Caco-2 (cell line): ENCODE data around the gene EBF4. TPM values are rescaled to one million over a fixed set of nuclear protein-coding genes. Genes with fewer than 3 reads are reported as not detected.

Experiments
- BruUV-seq: library from RNA; stranded (reverse); fragments of 400-500 nt; replicated peaks from 2 replicates; lab custom pipeline; 2021; lab: Mats Ljungman, UMichigan
- CTCF ChIA-PET: fragments of 300-600 bp; sonication (Branson Sonifier 250); formaldehyde crosslinking; loops from one replicate; lab custom pipeline; 2022; ENCODE audit warnings: antibody characterized with exemption; lab: Charles Lee
- POLR2A ChIA-PET: fragments of 300-600 bp; sonication (Branson Sonifier 250); formaldehyde crosslinking; loops from one replicate; lab custom pipeline; 2022; ENCODE audit warnings: antibody characterized with exemption; lab: Charles Lee
- DNase-seq, 2 experiments: peaks; one replicate each; pipeline versions ENCODE4 v3.0.0 to v3.0.0-alpha.2; 2020 to 2022
- H3K27me3 ChIP-seq: replicated peaks from 2 replicates; pipeline ENCODE4 v1.6.0; 2011; ENCODE audit warnings: low read length; ENCODE audit not compliant: control insufficient read depth, insufficient read depth
- H3K36me3 ChIP-seq: 2 replicates; pipeline ENCODE4 v1.5.1; 2011; ENCODE audit warnings: low read length; ENCODE audit not compliant: control insufficient read depth, insufficient read depth
- H3K4me1 ChIP-seq: fragments of 250-450 bp; sonication (Bioruptor Pico); 2 replicates; pipeline ENCODE4 v1.5.1; 2020; ENCODE audit warnings: mild to moderate bottlenecking
- H3K4me3 ChIP-seq: 2 replicates; pipeline ENCODE4 v1.5.1; 2011; ENCODE audit warnings: low read depth, mild to moderate bottlenecking, control low read depth, low read length
- H3K9me3 ChIP-seq: fragments of 250-450 bp; sonication (Bioruptor Pico); 2 replicates; pipeline ENCODE4 v1.5.1; 2020; ENCODE audit warnings: mild to moderate bottlenecking, moderate library complexity
- H3K27ac Mint-ChIP-seq: one replicate; pipeline ENCODE4 v1.8.0; 2022; ENCODE audit warnings: mixed read lengths; ENCODE audit not compliant: unreplicated experiment
- H3K27me3 Mint-ChIP-seq: one replicate; pipeline ENCODE4 v1.8.0; 2022; ENCODE audit warnings: mixed read lengths; ENCODE audit not compliant: insufficient read depth, unreplicated experiment
- H3K36me3 Mint-ChIP-seq: one replicate; pipeline ENCODE4 v1.8.0; 2022; ENCODE audit warnings: mild to moderate bottlenecking, mixed read lengths; ENCODE audit not compliant: insufficient read depth, unreplicated experiment
- H3K4me1 Mint-ChIP-seq: one replicate; pipeline ENCODE4 v1.8.0; 2022; ENCODE audit warnings: low read depth, mixed read lengths; ENCODE audit not compliant: unreplicated experiment
- H3K4me3 Mint-ChIP-seq: one replicate; pipeline ENCODE4 v1.8.0; 2022; ENCODE audit warnings: mild to moderate bottlenecking, moderate library complexity, mixed read lengths; ENCODE audit not compliant: unreplicated experiment
- H3K9me3 Mint-ChIP-seq: one replicate; pipeline ENCODE4 v1.8.0; 2022; ENCODE audit warnings: mixed read lengths; ENCODE audit not compliant: unreplicated experiment
- CTCF ChIP-seq, 2 experiments: fragments of 200-600 bp in 1 of 2; IDR thresholded peaks; 1 replicate in 1 of 2; 2 replicates in 1 of 2; pipeline versions ENCODE4 v1.5.1 to v1.8.0; 2011 to 2022; ENCODE audit warnings: antibody characterized with exemption in 1 of 2, control low read depth in 1 of 2, inconsistent platforms in 1 of 2, low read depth in 1 of 2, low read length in 1 of 2, mild to moderate bottlenecking in 1 of 2, moderate library complexity in 1 of 2; ENCODE audit not compliant: insufficient read depth in 1 of 2, severe bottlenecking in 1 of 2, unreplicated experiment in 1 of 2
- intact Hi-C: fragments of 100-400 bp; cut with micrococcal nuclease; formaldehyde crosslinking; loops from one replicate; pipeline ENCODE4 v1.10.0; 2022; ENCODE audit not compliant: unreplicated experiment
- total RNA-seq: library from RNA; stranded (reverse); gene quantifications from 2 replicates; pipeline ENCODE4 v1.2.3, GENCODE V29; 2022

The EBF4 gene
- total RNA-seq, 1 experiment from 2014 or later = 7.5 TPM

DNA sequence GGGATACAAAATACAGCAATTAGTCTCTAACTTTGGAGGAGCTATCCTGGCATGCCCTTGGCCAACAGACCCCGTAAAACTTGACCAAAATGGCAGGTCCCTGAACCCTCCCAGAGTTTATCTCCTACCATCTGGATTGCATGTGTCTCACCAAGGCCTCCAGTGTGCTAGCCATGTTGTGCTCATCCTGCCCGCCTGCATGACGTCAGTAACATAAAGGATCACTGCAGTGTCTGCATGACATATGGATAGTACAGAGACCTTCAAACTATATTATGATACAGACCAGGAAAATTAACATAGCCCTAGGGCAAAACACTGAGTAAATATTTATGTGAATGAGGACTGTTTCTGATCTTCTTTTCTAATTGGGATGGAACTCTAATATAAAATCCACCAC lies 82.6 kb downstream of the EBF4 start:
- ChIA-PET CTCF (no interaction called here), POLR2A (no interaction called here)
- Mint-ChIP-seq H3K9me3 (no peaks in the 10 kb centered on the region), H3K4me3 (no peak overlapping the region), H3K36me3 (no peaks in the 10 kb centered on the region), H3K27me3 (peaks cover 7% of the 10 kb centered on the region), H3K4me1 (no peaks in the 10 kb centered on the region), H3K27ac (no peak overlapping the region)
- BruUV-seq = no TSS peak
- TF ChIP-seq CTCF (IDR thresholded peaks at IDR 0.05; ENCODE audit: insufficient read depth in 1 of 2, low read depth in 1 of 2, low read length in 1 of 2, severe bottlenecking in 1 of 2, unreplicated experiment in 1 of 2) = no peak
- intact Hi-C loops = no loop called here
- no peak for DNase-seq
- no peaks in the 10 kb centered on the region for H3K27me3 ChIP-seq
- no peaks in the 10 kb centered on the region for H3K4me1 ChIP-seq
- H3K4me3 ChIP-seq = no peak overlapping the region
- H3K36me3 ChIP-seq = no peaks in the 10 kb centered on the region
- H3K9me3 ChIP-seq = no peaks in the 10 kb centered on the region

GRCh38 chr20:2778602-2779321 lies 86.2 kb downstream of the EBF4 start:
- ChIA-PET CTCF (no interaction called here), POLR2A (interaction anchor here (0.5 kb wide), 1 partner anchor 86 kb away, joined by 3 read pairs; the partner anchor contains the start of gene EBF4)
- intact Hi-C loops = no loop called here
- H3K36me3 ChIP-seq = no peaks in the 10 kb centered on the region
- Mint-ChIP-seq H3K4me3 (no peak overlapping the region), H3K4me1 (no peaks in the 10 kb centered on the region), H3K36me3 (no peaks in the 10 kb centered on the region), H3K9me3 (no peaks in the 10 kb centered on the region), H3K27me3 (peaks cover 14% of the 10 kb centered on the region), H3K27ac (no peak overlapping the region)
- no TSS peak for BruUV-seq
- no peaks in the 10 kb centered on the region for H3K27me3 ChIP-seq
- no peak for TF ChIP-seq CTCF (IDR thresholded peaks at IDR 0.05; ENCODE audit: insufficient read depth in 1 of 2, low read depth in 1 of 2, low read length in 1 of 2, severe bottlenecking in 1 of 2, unreplicated experiment in 1 of 2)
- no peaks in the 10 kb centered on the region for H3K9me3 ChIP-seq
- no peaks in the 10 kb centered on the region for H3K4me1 ChIP-seq
- no peak for DNase-seq
- no peak overlapping the region for H3K4me3 ChIP-seq

- H3K4me1 ChIP-seq = no peaks in the 10 kb centered on the region
- Mint-ChIP-seq H3K9me3 (no peaks in the 10 kb centered on the region), H3K36me3 (no peaks in the 10 kb centered on the region), H3K4me1 (no peaks in the 10 kb centered on the region), H3K27me3 (peaks cover 13% of the 10 kb centered on the region), H3K4me3 (no peak overlapping the region), H3K27ac (no peak overlapping the region)
- no peak for DNase-seq
- intact Hi-C loops = no loop called here
- no TSS peak for BruUV-seq
- H3K36me3 ChIP-seq = no peaks in the 10 kb centered on the region
- no peaks in the 10 kb centered on the region for H3K9me3 ChIP-seq
- H3K4me3 ChIP-seq = no peak overlapping the region
- no peaks in the 10 kb centered on the region for H3K27me3 ChIP-seq
- POLR2A ChIA-PET = no interaction called here
- no peak for TF ChIP-seq CTCF (IDR thresholded peaks at IDR 0.05; ENCODE audit: insufficient read depth in 1 of 2, low read depth in 1 of 2, low read length in 1 of 2, severe bottlenecking in 1 of 2, unreplicated experiment in 1 of 2)
- CTCF ChIA-PET = no interaction called here
Measured at GRCh38 chr20:2780948-2781347, 88.4 kb downstream of the EBF4 start.
